ENCODE measurements around the gene SLC1A5.

DNA sequence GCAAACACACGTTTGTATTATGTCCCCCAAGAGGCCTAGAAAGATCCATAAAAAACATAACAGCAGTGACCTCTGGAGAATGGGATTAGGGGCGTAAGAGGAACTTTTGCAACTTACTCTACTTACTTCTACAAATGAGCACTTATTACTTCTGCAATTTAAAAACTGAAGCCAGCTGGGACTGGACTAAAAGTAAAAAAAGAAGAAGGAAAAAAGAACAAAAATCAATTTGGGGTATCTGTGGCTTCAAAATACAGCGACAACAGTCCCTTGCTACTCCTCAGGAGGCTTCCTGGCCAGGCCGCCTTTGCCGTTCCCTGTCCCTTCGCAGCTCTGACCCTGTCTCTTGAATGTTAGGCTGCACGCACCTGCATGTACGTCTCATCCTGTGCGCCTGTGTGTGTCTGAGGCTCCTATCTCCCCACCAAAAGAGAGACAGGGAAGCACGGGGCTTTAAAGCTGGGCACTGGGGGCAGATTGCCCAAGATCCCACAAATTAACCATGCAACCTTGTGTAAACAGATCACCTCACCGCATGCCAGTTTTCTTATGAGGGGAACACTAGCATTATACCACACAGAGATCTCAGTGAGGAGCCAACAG lies 54.6 kb downstream of the SLC1A5 start:
- TF ChIP-seq CTCF (conservative IDR thresholded peaks at IDR 0.05 in 1 of 2, IDR thresholded peaks at IDR 0.05 in 1 of 2; ENCODE audit: low read depth in 1 of 2, low read length in 2 of 2): no peak
- TF ChIP-seq EZH2 (IDR thresholded peaks at IDR 0.05; ENCODE audit: low read length, missing control alignments): no peak
